Prostate gland (tissue), 2 donors: ENCODE results near the gene EFCAB9.

Experiments used
- CTCF ChIP-seq, 4 experiments: fragments of 200-600 bp in 2 of 4; fragments of 450-650 bp in 2 of 4; sonication (generic) in 2 of 4; IDR thresholded peaks; 1 replicate in 3 of 4; 2 replicates in 1 of 4; pipeline ENCODE4 v1.5.1; 2016 to 2019; ENCODE audit warnings: antibody characterized with exemption in 4 of 4, mild to moderate bottlenecking in 2 of 4, moderate library complexity in 2 of 4
- POLR2A ChIP-seq: fragments of 450-650 bp; IDR thresholded peaks from one replicate; pipeline ENCODE4 v1.6.1; 2016; ENCODE audit warnings: antibody characterized with exemption, mild to moderate bottlenecking
- POLR2AphosphoS5 ChIP-seq: sonication (generic); formaldehyde crosslinking; IDR thresholded peaks from one replicate; pipeline ENCODE4 v1.6.1; 2017; ENCODE audit warnings: antibody characterized with exemption

- TF ChIP-seq CTCF (IDR thresholded peaks at IDR 0.05) (no peak), POLR2A (no peak), POLR2AphosphoS5 (no peak)
Observed at GRCh38 chr5:172243302-172243701, 49.3 kb downstream of the EFCAB9 start.
